Measurements from ENCODE around the gene CAMK1D. TPM values are rescaled to one million over a fixed set of nuclear protein-coding genes. Genes with fewer than 3 reads are reported as not detected.

CAMK1D gene
- total RNA-seq, 1 experiment from 2014 or later: 0.63 TPM

DNA sequence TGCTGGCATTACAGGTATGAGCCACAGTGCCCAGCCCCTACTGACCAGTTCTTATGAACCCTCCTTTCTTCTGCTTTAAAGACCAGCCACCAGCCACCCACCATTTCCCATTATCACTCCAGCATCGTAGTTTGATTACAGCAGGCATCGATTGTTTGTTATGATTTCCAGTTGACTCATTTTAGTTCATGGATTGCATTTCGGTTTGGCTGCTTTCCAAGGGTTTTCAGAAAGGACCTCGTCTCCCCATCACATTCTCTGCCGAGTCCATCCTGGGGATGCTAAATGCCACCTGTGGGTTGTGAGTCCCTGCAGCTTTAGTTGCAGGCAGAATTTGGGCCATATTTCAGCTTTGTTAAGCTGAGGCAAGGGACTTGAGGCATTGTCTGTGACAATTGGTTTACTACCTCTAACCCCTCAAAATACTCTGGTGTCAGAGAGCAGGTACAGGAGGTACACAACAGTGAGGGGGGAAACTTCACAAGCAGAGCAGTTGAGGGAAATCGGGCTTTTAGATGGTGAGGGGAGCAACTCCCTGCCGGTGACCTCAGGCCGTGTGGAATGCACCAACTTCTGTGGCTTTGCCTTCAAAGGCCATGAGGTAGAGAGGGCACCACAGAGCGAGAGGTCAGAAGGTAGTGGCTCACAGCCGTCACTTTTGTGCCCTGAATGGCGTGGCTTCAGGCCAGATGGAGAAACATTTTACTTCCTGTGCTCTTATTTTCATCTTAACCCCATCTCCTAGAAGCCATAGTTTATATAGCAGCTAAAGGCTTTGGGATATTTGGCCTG is 448.3 kb downstream of the CAMK1D start:
- Histone ChIP-seq H3K36me3 (ENCODE audit: insufficient read depth, low read length) (no peaks in the 10 kb centered on the region), H3K9me3 (ENCODE audit: low read length) (no peaks in the 10 kb centered on the region), H3K4me1 (ENCODE audit: low read length) (no peaks in the 10 kb centered on the region), H3K9ac (ENCODE audit: low read length) (no peak overlapping the region), H4K20me1 (ENCODE audit: insufficient read depth, low read depth, low read length) (no peaks in the 10 kb centered on the region), H3K4me3 (ENCODE audit: low read length) (no peak overlapping the region), H3K9me2 (replicated peaks; ENCODE audit: insufficient read depth, low read length) (no peaks in the 10 kb centered on the region), H3K27ac (ENCODE audit: low read length) (no peak overlapping the region), H3K27me3 (ENCODE audit: low read length) (no peaks in the 10 kb centered on the region), H3K4me2 (ENCODE audit: low read depth, low read length, poor library complexity, severe bottlenecking) (no peak overlapping the region), H3K79me2 (ENCODE audit: low read length) (no peaks in the 10 kb centered on the region), H2AFZ (ENCODE audit: low read length) (no peak overlapping the region)
- no peak for DNase-seq

DNA sequence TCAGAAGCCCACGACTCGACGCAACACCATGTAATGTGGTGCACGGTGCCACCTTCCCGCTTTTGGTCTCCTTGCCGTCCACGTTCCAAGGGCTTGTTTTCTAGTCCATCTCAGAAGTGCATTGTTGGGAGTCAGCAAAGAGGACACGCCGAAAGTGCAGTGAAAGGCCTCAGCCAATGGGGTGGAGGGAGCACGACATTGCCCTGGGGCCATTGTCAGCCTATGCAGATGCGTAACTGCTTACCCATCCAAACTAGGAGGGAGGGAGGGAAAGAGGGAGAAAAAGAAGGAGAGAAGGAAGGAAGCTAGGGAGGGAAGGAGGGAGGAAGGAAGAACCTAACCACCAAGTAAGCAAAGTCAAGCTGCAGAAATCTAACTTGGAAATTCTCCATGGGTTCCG is 449.8 kb downstream of the CAMK1D start:
- H3K79me2 ChIP-seq (ENCODE audit: low read length): no peaks in the 10 kb centered on the region
- no peak overlapping the region for H3K9ac ChIP-seq (ENCODE audit: low read length)
- H3K27ac ChIP-seq (ENCODE audit: low read length): no peak overlapping the region
- H4K20me1 ChIP-seq (ENCODE audit: insufficient read depth, low read depth, low read length): no peaks in the 10 kb centered on the region
- DNase-seq: no peak
- no peak overlapping the region for H3K4me3 ChIP-seq (ENCODE audit: low read length)
- no peaks in the 10 kb centered on the region for H3K4me1 ChIP-seq (ENCODE audit: low read length)
- no peaks in the 10 kb centered on the region for H3K9me2 ChIP-seq (replicated peaks; ENCODE audit: insufficient read depth, low read length)
- H2AFZ ChIP-seq (ENCODE audit: low read length): no peak overlapping the region
- no peak overlapping the region for H3K4me2 ChIP-seq (ENCODE audit: low read depth, low read length, poor library complexity, severe bottlenecking)
- H3K36me3 ChIP-seq (ENCODE audit: insufficient read depth, low read length): no peaks in the 10 kb centered on the region
- H3K27me3 ChIP-seq (ENCODE audit: low read length): no peaks in the 10 kb centered on the region
- no peaks in the 10 kb centered on the region for H3K9me3 ChIP-seq (ENCODE audit: low read length)

DNA sequence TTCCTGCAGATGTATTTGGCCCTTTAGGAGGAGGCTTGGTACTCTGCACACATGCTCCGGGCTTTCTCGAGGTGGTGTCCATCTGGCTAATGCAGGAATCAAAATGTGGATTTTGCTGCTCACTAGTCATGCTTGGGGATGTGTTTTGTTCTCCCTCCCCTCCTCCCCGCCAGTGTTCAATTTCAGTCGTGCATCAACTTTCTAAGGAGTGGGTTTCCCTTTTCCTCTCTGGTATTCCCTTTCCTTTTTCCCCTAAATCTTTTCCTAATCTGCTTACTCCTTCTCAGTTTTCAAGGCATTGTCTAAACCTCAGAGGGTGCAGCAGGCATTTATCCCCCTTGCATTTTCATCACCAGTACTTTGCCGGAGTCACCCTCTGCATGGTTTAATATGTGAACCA is 450.4 kb downstream of the CAMK1D start:
- Histone ChIP-seq H2AFZ (ENCODE audit: low read length) (no peak overlapping the region), H3K9me3 (ENCODE audit: low read length) (no peaks in the 10 kb centered on the region), H3K9ac (ENCODE audit: low read length) (no peak overlapping the region), H4K20me1 (ENCODE audit: insufficient read depth, low read depth, low read length) (no peaks in the 10 kb centered on the region), H3K4me1 (ENCODE audit: low read length) (no peaks in the 10 kb centered on the region), H3K4me2 (ENCODE audit: low read depth, low read length, poor library complexity, severe bottlenecking) (no peak overlapping the region), H3K27ac (ENCODE audit: low read length) (no peak overlapping the region), H3K4me3 (ENCODE audit: low read length) (no peak overlapping the region), H3K36me3 (ENCODE audit: insufficient read depth, low read length) (no peaks in the 10 kb centered on the region), H3K9me2 (replicated peaks; ENCODE audit: insufficient read depth, low read length) (no peaks in the 10 kb centered on the region), H3K27me3 (ENCODE audit: low read length) (no peaks in the 10 kb centered on the region), H3K79me2 (ENCODE audit: low read length) (no peaks in the 10 kb centered on the region)
- no peak for DNase-seq

DNA sequence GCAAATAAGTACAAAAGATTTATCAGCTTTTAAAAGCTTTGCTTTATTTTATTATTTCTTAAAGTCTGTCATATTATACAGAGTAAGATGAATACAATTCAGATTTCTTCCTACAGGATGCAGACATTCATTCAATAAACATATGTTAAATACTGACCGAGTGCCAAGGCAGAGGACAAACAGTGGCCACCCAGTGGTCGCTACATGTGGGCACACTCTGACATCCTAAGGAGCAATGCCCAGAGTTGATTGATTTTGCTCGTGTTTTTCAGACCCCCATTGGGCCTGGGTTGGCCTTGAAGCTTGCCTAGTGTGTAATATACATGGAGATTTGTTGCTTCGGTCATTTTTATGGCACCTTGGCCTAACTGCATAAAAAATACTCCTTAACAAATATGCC is 451.0 kb downstream of the CAMK1D start:
- H3K36me3 ChIP-seq (ENCODE audit: insufficient read depth, low read length): no peaks in the 10 kb centered on the region
- H4K20me1 ChIP-seq (ENCODE audit: insufficient read depth, low read depth, low read length): no peaks in the 10 kb centered on the region
- H3K4me2 ChIP-seq (ENCODE audit: low read depth, low read length, poor library complexity, severe bottlenecking): no peak overlapping the region
- H2AFZ ChIP-seq (ENCODE audit: low read length): no peak overlapping the region
- no peaks in the 10 kb centered on the region for H3K4me1 ChIP-seq (ENCODE audit: low read length)
- H3K79me2 ChIP-seq (ENCODE audit: low read length): no peaks in the 10 kb centered on the region
- H3K27me3 ChIP-seq (ENCODE audit: low read length): no peaks in the 10 kb centered on the region
- no peaks in the 10 kb centered on the region for H3K9me2 ChIP-seq (replicated peaks; ENCODE audit: insufficient read depth, low read length)
- H3K9me3 ChIP-seq (ENCODE audit: low read length): no peaks in the 10 kb centered on the region
- no peak for DNase-seq
- no peak overlapping the region for H3K9ac ChIP-seq (ENCODE audit: low read length)
- H3K27ac ChIP-seq (ENCODE audit: low read length): no peak overlapping the region
- H3K4me3 ChIP-seq (ENCODE audit: low read length): no peak overlapping the region

DNA sequence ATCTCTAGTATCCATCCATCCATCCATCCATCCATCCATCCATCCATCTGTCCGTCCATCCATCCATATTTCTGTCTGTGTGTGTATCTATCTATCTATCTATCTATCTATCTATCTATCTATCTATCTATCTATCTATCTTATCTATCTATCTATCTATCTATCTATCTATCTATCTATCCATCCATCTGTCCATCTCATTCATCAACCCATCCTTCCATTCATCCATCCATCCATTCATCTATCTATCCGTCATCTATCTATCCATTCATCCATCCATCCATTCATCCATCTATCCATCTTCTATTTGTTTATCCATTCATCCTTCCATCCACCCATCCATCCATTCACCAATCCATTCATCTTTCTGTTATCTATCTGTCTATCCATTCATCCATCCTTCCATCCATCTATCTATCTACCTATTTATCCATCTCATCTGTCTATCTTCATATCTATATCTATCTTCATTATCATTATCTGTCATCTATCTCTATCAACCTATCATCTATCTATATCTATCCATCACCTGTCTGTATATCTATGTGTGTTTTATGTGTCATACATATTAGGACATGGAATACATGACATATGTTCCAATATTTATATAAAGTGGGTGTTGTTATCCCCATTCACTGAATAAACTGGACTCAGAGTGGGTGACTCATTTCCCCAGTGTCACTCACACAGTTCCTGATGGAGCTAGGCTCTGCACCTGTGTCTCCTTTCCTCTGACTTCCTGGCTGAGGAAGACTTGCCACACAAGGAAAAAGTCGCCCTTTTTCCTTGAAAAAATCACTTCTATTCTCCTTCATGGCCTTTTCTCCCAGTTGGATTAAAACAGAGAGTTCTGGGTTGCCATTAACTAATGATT is 452.1 kb downstream of the CAMK1D start:
- H3K9ac ChIP-seq (ENCODE audit: low read length): no peak overlapping the region
- H3K9me2 ChIP-seq (replicated peaks; ENCODE audit: insufficient read depth, low read length): no peaks in the 10 kb centered on the region
- H3K27ac ChIP-seq (ENCODE audit: low read length): no peak overlapping the region
- H3K79me2 ChIP-seq (ENCODE audit: low read length): no peaks in the 10 kb centered on the region
- no peak overlapping the region for H3K4me3 ChIP-seq (ENCODE audit: low read length)
- no peaks in the 10 kb centered on the region for H4K20me1 ChIP-seq (ENCODE audit: insufficient read depth, low read depth, low read length)
- DNase-seq: no peak
- no peaks in the 10 kb centered on the region for H3K4me1 ChIP-seq (ENCODE audit: low read length)
- H3K4me2 ChIP-seq (ENCODE audit: low read depth, low read length, poor library complexity, severe bottlenecking): no peak overlapping the region
- no peak overlapping the region for H2AFZ ChIP-seq (ENCODE audit: low read length)
- no peaks in the 10 kb centered on the region for H3K9me3 ChIP-seq (ENCODE audit: low read length)
- H3K36me3 ChIP-seq (ENCODE audit: insufficient read depth, low read length): no peaks in the 10 kb centered on the region
- no peaks in the 10 kb centered on the region for H3K27me3 ChIP-seq (ENCODE audit: low read length)

DNA sequence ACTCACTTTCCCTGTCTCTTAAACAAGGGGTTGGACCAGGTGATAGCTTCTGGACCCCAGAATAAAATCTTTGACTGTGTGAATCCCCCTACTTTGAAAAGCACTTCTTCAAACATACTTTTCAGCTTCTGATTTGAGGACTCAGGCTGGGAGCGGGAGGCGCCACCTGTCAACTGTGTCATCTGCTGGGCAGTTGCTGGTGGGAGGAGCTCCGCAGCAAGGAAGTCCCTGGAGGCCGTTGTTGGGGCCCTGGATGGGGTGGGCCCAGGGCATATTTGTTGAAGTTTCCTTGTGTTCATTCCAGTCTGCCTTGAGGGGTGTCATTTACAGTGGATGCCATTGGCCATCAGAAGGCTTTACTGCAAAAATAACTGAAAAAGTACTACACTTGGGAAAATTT is 454.4 kb downstream of the CAMK1D start:
- no peaks in the 10 kb centered on the region for H3K4me1 ChIP-seq (ENCODE audit: low read length)
- no peaks in the 10 kb centered on the region for H3K27me3 ChIP-seq (ENCODE audit: low read length)
- H2AFZ ChIP-seq (ENCODE audit: low read length): no peak overlapping the region
- H3K27ac ChIP-seq (ENCODE audit: low read length): no peak overlapping the region
- no peak overlapping the region for H3K4me3 ChIP-seq (ENCODE audit: low read length)
- H3K79me2 ChIP-seq (ENCODE audit: low read length): no peaks in the 10 kb centered on the region
- no peaks in the 10 kb centered on the region for H4K20me1 ChIP-seq (ENCODE audit: insufficient read depth, low read depth, low read length)
- H3K36me3 ChIP-seq (ENCODE audit: insufficient read depth, low read length): no peaks in the 10 kb centered on the region
- H3K9ac ChIP-seq (ENCODE audit: low read length): no peak overlapping the region
- DNase-seq: no peak
- no peak overlapping the region for H3K4me2 ChIP-seq (ENCODE audit: low read depth, low read length, poor library complexity, severe bottlenecking)
- H3K9me2 ChIP-seq (replicated peaks; ENCODE audit: insufficient read depth, low read length): no peaks in the 10 kb centered on the region
- no peaks in the 10 kb centered on the region for H3K9me3 ChIP-seq (ENCODE audit: low read length)

DNA sequence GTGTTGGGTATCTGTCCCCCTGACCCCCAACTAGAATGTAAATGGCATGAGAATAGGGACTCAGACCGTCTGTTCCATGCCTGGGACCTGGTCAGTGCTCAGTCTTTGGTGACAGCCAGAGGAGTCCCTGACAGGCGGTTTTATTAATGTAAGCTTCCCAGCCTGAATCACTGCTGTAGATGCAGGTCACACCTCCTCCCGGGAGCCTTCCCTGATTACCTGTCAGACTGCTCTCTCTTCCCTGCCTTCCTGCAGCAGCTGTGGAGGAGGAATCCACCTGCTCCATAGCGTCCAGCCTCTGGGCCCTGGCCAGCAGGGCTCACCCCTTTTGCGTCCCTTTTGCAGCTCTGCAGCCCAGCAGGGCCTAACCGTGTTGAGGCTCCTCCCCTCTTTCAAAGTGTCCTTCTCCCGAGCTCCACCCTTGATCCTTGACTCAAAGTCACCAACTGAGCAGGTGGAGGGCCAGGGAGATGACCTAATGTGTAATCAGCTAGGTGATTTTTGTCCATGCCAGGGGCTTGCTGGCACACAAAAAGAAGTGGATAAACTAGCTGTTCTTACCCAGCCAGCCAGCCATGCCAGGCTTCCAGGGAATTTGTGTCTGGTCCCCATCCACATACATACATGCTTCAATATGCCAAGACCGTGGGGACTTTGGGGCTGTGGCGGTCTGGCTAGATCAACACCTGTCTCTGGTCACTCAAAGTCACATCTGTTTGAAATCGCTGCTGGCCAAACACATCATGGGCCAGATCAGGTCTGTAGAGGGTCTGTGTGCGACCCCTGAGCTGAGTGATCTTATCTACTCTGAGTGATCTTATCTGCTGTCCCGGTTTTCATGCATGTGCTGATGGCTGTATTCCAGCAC is 457.1 kb downstream of the CAMK1D start:
- Histone ChIP-seq H3K4me2 (ENCODE audit: low read depth, low read length, poor library complexity, severe bottlenecking) (no peak overlapping the region), H3K9me2 (replicated peaks; ENCODE audit: insufficient read depth, low read length) (no peaks in the 10 kb centered on the region), H3K79me2 (ENCODE audit: low read length) (no peaks in the 10 kb centered on the region), H3K27ac (ENCODE audit: low read length) (no peak overlapping the region), H3K4me1 (ENCODE audit: low read length) (no peaks in the 10 kb centered on the region), H4K20me1 (ENCODE audit: insufficient read depth, low read depth, low read length) (no peaks in the 10 kb centered on the region), H3K4me3 (ENCODE audit: low read length) (no peak overlapping the region), H3K9ac (ENCODE audit: low read length) (no peak overlapping the region), H3K9me3 (ENCODE audit: low read length) (no peaks in the 10 kb centered on the region), H3K36me3 (ENCODE audit: insufficient read depth, low read length) (no peaks in the 10 kb centered on the region), H2AFZ (ENCODE audit: low read length) (no peak overlapping the region), H3K27me3 (ENCODE audit: low read length) (no peaks in the 10 kb centered on the region)
- no peak for DNase-seq
